ENCODE data around the gene PCP4L1.
"Not testable (repeated sequence)": the region's sequence is repeated elsewhere in the genome, so short reads cannot be mapped to it uniquely, and the experiment has no call there.

The PCP4L1 gene

DNA sequence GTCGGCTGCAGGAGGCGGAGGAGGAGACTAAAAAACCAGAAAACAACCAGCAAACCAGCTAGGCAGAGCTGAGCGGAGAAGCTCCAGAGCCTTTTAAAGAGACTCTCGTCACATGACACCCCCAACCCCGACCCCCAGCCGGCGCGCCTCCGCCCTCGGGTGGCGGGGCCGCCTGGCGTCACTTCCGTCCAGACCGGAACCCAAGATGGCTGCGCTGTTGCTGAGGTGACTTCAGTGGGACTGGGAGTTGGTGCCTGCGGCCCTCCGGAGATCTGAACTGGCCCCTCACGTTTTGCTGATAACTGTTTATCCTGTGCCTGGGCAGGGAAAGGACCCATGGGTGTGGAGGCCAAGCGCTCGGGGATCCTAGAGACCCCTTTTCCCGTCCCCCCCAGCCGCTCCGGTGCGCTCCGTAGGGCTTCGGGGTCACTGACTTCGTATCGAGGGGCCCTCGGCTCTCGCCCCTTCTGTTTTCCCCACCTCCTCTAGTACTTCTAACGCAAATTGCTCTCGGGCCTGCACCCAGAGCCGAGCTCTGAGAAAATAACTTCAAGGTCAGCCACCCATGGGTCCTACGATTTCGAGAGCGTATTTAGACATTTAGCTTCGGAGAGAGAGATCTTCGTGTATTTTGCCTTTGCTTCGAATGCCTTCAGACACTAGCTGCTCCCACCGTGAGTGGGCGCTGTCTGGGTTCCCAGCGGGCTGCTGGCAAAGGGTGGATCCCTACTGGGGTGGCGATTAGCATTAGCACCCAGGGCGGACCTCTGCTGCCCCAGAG lies 55.8 kb downstream of the PCP4L1 start, which contains the start of gene SDHC:
Gene SDHC (plus strand): TSS at position 181 of the 781 bp plus-strand sequence. CDS start 25 bp downstream, at position 206.
- peak; percentile 74 to 79 for DNase-seq (ENCODE audit: low read depth in 2 of 2)

DNA sequence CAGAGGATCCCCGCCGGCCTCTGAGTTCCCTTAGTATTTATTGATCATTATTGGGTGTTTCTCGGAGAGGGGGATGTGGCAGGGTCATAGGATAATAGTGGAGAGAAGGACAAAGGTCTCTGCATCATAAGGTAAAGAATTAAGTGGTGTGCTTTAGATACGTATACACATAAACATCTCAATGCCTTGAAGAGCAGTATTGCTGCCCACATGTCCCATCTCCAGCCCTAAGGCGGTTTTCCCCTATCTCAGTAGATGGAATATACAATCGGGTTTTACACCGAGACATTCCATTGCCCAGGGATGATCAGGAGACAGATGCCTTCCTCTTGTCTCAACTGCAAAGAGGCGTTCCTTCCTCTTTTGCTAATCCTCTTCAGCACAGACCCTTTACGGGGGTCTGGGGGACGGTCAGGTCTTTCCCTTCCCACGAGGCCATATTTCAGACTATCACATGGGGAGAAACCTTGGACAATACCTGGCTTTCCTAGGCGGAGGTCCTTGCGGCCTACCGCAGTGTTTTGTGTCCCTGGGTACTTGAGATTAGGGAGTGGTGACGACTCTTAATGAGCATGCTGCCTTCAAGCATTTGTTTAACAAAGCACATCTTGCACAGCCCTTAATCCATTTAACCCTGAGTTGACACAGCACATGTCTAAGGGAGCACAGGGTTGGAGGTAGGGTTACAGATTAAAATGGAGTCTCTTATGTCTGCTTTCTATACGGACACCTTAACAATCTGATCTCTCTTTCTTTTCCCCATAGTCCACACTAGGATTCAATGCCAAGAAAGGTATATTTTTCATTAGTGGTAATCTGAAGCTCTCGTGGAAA lies 57.5 kb downstream of the PCP4L1 start:
- DNase-seq (ENCODE audit: low read depth in 2 of 2): not testable (repeated sequence)

DNA sequence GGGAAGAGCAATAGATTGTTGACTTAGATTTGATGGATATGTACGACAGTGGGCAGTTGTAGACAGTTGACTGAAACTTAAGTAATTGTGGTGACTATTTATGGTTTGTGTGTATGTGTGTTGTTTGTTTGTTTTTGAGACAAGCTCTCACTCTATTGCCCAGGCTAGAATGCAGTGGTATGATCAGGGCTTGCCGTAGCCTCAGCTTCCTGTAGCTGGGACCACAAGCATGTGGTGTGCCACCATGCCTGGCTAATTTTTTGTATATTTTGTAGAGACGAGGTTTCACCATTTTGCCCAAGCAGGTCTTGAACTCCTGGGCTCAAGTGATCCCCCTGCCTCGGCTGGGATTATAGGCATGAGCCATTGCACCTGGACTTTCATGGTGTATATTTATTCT lies 65.5 kb downstream of the PCP4L1 start:
- DNase-seq (ENCODE audit: low read depth in 2 of 2): no peak

DNA sequence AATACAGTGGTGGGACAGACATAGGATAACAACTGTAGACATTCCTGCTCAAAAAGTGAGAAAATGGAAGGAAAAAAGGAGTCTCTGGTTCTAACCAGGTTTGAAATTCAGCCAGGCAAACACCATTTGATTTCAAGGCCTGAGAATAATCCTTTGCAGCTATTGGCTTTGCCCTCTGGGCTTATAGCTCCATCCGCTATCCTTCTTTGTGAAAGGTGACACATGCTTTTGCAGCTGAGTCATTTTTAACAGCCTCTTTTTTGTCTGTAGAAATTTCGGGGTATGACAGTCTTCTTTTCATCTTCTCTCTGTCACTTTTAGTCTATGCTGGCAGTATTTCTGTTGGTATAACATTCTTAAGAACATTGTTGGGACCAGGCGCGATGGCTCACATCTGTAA lies 71.8 kb downstream of the PCP4L1 start:
- no peak for DNase-seq (ENCODE audit: low read depth in 2 of 2)

DNA sequence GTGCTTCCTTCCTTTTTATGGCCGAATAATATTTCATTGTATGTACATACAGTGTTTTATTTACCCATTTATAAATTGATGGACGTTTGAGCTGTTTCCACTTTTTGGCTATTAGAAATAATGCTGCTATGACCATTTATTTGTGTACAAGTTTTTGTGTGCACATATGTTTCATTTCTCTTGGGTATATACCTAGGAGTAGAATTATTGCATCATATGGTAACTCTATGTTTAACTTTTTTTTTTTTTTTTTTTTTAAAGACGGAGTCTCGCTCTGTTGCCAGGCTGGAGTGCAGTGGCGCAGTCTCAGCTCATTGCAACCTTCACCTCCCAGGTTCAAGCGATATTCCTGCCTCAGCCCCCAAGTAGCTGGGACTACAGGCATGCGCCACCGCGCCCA lies 74.6 kb downstream of the PCP4L1 start:
- DNase-seq (ENCODE audit: low read depth in 2 of 2): no peak
